Measurements from ENCODE around the gene DIPK1C. TPM values are rescaled to one million over a fixed set of nuclear protein-coding genes. Genes with fewer than 3 reads are reported as not detected.

The DIPK1C gene
- total and polyA plus RNA-seq, 8 donors: 0.12 to 0.25 (median 0.16) TPM; not detected in 5

DNA sequence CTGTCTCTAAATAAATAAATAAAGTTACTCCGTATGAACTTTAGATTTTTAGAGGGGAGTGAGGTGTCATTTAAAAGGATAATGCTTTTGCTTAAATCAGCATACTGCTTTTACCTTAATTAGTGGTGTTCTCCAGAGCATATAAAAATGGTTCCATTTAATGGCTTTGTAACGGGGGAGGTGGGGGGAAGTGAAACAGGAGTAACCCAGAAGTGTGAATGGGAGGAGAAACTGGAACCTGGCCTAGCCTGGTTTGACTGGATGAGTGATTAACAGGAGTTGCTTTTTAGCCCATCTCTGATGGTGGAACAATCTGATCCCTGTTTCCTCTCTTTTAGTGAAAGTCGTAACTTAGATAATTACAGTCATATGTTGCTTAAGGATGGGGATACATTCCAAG, 40.7 kb upstream of the DIPK1C start:
- ATAC-seq: no peak

DNA sequence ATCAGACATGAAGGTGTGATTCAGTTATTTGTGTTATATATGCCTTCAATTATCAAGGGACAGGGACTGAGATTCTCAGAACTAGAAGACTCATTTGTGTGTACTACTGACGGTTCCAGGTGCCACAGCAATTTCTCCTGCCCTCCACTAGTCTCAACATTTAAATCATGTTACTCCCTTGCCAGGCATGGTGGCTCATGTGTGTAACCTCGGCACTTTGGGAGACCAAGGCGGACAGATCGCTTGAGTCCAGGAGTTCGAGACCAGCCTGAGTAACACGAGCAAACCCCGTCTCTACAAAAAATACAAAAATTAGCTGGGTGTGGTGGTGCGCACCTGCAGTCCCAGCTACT, 40.2 kb upstream of the DIPK1C start:
- FAIRE-seq: no peak
- H3K27ac ChIP-seq: peak overlapping the region; percentile 89 to 95 (median 92)
- TF ChIP-seq, protein P1, sequence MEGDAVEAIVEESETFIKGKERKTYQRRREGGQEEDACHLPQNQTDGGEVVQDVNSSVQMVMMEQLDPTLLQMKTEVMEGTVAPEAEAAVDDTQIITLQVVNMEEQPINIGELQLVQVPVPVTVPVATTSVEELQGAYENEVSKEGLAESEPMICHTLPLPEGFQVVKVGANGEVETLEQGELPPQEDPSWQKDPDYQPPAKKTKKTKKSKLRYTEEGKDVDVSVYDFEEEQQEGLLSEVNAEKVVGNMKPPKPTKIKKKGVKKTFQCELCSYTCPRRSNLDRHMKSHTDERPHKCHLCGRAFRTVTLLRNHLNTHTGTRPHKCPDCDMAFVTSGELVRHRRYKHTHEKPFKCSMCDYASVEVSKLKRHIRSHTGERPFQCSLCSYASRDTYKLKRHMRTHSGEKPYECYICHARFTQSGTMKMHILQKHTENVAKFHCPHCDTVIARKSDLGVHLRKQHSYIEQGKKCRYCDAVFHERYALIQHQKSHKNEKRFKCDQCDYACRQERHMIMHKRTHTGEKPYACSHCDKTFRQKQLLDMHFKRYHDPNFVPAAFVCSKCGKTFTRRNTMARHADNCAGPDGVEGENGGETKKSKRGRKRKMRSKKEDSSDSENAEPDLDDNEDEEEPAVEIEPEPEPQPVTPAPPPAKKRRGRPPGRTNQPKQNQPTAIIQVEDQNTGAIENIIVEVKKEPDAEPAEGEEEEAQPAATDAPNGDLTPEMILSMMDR (IDR thresholded peaks at IDR 0.05): no peak
- H3K9me3 ChIP-seq: no peaks in the 10 kb centered on the region
- H3K36me3 ChIP-seq: peaks cover 0 to 8% (median 0%) of the 10 kb centered on the region in 3 donors
- peak overlapping the region in 3 of 4 donors; percentile 74 to 94 (median 89) for H3K4me3 ChIP-seq
- 82% methylated on average over 8 of the region's 8 CpGs for WGBS, 2 donors
- no peak for DNase-seq
- H3K4me1 ChIP-seq: peaks cover 30 to 40% (median 32%) of the 10 kb centered on the region in 3 donors
- H3K27me3 ChIP-seq: no peaks in the 10 kb centered on the region
- intact Hi-C loops (cut with DNase I): no loop called here
- no peak for ATAC-seq

More for the DNA sequence above, 40.7 kb upstream of the DIPK1C start:
- DNase-seq (no peak), FAIRE-seq (no peak)
- TF ChIP-seq, protein P1 (IDR thresholded peaks at IDR 0.05): no peak
- intact Hi-C loops (cut with DNase I): no loop called here
- Histone ChIP-seq H3K4me1 (peaks cover 30 to 40% (median 32%) of the 10 kb centered on the region in 3 donors), H3K27ac (peak overlapping the region in 2 of 4 donors; percentile 89 to 90), H3K4me3 (no peak overlapping the region), H3K9me3 (no peaks in the 10 kb centered on the region), H3K27me3 (no peaks in the 10 kb centered on the region), H3K36me3 (peaks cover 0 to 13% (median 0%) of the 10 kb centered on the region in 3 donors)
- WGBS, 2 donors: 41 to 42% methylated on average over 3 of the region's 3 CpGs

DNA sequence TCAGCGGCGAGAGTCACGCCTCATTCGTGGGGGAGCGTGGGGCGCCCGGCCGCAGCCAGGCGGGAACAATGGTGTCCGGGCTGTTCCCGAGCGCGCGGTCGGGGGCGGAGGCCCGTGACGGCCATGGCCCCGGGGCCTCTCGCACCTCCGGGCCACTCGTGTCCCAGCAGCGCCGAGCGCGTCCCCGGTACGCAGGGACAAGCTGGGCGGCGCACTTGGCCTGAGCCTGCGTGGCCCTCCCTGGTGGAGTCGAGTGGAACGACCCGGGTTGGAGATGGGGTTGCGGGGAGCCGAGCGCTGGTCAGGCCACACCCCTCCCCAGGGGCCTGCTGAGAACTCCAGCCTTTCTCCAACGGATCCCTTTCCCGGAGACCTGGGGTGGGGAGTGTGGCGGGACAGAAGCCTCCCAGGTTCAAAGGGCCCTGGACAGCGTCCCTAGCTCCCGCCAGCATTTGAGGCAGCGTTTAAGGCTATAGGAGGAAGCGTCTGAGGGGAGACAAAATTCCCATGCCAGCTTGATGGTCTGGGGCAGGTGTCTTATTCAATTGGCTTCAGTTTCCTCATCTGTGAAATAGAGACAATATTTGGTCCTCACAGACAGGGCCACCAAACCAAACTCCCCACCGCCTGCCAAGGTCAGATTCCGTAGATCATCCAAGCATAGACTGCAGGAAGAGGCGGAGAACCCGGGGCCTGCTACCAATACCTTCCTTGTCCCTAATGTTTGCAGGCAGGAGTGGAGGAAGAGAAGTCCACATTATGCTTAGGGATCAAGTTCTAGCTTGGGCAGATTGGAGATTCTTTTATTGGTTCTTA, 39.6 kb upstream of the DIPK1C start:
- ATAC-seq (peak; percentile 31 to 55 (median 44)), FAIRE-seq (no peak), DNase-seq (peak in 5 of 6 donors; percentile 67 to 87 (median 71))
- Histone ChIP-seq H3K27me3 (no peaks in the 10 kb centered on the region), H3K4me3 (peak overlapping the region; percentile 74 to 94 (median 88)), H3K36me3 (peaks cover 0 to 4% (median 0%) of the 10 kb centered on the region in 3 donors), H3K27ac (peak overlapping the region; percentile 89 to 95 (median 92)), H3K9me3 (no peaks in the 10 kb centered on the region), H3K4me1 (peaks cover 30 to 40% (median 32%) of the 10 kb centered on the region in 3 donors)
- TF ChIP-seq, protein P1 (IDR thresholded peaks at IDR 0.05): no peak
- WGBS, 2 donors: 1 to 2% methylated on average over 48 of the region's 48 CpGs
- intact Hi-C loops (cut with DNase I): no loop called here

DNA sequence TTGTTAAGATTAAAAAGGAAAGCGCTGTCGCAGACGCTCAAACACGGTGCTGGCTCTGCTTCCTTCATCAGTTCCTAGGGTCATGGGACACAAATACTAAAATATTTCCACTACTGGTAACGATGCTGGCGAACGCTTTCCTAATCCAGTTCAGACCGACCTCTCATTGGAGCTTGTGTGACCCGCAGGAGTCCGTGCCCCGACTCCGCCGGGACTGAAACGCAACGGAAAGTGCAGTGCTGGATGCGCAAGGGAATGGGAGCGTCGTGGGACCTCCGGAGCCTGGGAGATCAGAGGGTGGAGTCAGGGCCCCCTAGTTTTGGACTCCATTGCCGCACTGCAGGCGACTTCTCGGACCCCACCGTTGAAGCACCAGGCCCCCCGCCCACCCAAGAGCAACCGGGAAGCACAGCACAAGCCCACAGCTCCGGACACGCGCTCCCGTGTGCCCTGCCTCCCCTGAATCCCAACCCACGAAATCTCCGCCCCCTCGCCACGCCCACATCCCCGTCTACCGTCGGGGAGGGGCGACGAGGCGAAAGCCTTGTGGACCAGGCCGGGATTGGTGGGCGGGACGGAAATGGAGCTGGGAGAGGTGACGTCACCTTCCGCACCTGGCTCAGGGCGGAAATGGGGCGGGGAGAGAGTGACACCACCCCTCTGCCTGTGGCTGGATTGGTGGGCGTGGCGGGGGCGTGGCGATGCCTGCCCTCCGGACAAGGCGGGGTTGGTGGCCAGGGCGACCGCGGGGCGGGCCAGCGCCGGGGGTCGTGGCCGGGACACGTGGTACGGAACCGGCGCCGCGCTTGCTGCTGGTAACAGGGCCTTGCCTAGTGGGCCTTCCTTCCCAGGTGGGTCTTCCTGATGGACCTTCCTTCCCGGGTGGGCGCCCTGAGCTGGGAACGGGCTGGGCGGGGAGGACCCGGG, 38.7 kb upstream of the DIPK1C start, which contains the start of gene CNDP2:
Gene CNDP2 (plus strand): TSS at position 783 of the 927 bp plus-strand sequence. CDS start 3,611 bp downstream, outside the sequence.
- H3K4me1 ChIP-seq: peaks cover 29 to 31% (median 30%) of the 10 kb centered on the region in 3 donors
- 0 to 1% methylated on average over 61 to 71 of the region's 71 CpGs for WGBS, 2 donors
- intact Hi-C loops (cut with DNase I): no loop called here
- ATAC-seq: peak; percentile 88 to 93 (median 92)
- H3K9me3 ChIP-seq: no peaks in the 10 kb centered on the region
- peak; percentile 100 for DNase-seq
- TF ChIP-seq, protein P1 (IDR thresholded peaks at IDR 0.05): no peak
- H3K27me3 ChIP-seq: no peaks in the 10 kb centered on the region
- no peaks in the 10 kb centered on the region for H3K36me3 ChIP-seq
- H3K4me3 ChIP-seq: peak within 1 kb of the TSS; percentile 74 to 94 (median 88)
- peak within 1 kb of the TSS; percentile 89 to 95 (median 92) for H3K27ac ChIP-seq
- peak; percentile 66 for FAIRE-seq

Measured in pancreas (tissue), 10 donors.